ENCODE results near the gene ERICH6B. TPM values are rescaled to one million over a fixed set of nuclear protein-coding genes. Genes with fewer than 3 reads are reported as not detected.
A peak's percentile ranks its signal among the peaks of the same experiment; 100 is the strongest.

The ERICH6B gene
- total and polyA plus RNA-seq, 2 of the 8 experiments (the other 6 are each of a cell fraction or from before 2014, with no cell fraction given), result not detected

- Histone ChIP-seq H2BK15ac (ENCODE audit: low read length) (no peak overlapping the region), H3K79me2 (ENCODE audit: control insufficient read depth in 1 of 2, insufficient read depth in 2 of 2, low read length in 2 of 2) (no peaks in the 10 kb centered on the region), H3K23ac (ENCODE audit: insufficient read length) (no peak overlapping the region), H3K4me3 (ENCODE audit: extremely low read depth in 1 of 4, insufficient read depth in 2 of 4, low read depth in 3 of 4, low read length in 4 of 4) (no peak overlapping the region), H3K27me3 (replicated peaks in 1 of 4; ENCODE audit: control insufficient read depth in 3 of 4, extremely low read depth in 1 of 4, insufficient read depth in 3 of 4, low read length in 3 of 4) (no peaks in the 10 kb centered on the region; a peak in 2 of 7 replicates), H3K9ac (replicated peaks in 1 of 4; ENCODE audit: extremely low read depth in 1 of 4, low read depth in 3 of 4, low read length in 3 of 4) (no peak overlapping the region), H3K9me3 (ENCODE audit: insufficient read depth in 2 of 2, low read depth in 1 of 2, low read length in 1 of 2) (no peaks in the 10 kb centered on the region), H2BK5ac (ENCODE audit: low read depth, low read length) (no peak overlapping the region), H3K36me3 (ENCODE audit: control insufficient read depth in 2 of 4, insufficient read depth in 4 of 4, low read length in 3 of 4) (no peaks in the 10 kb centered on the region), H2BK120ac (replicated peaks; ENCODE audit: low read depth, low read length) (no peak overlapping the region), H3K14ac (ENCODE audit: insufficient read length) (no peak overlapping the region), H3K23me2 (ENCODE audit: low read depth, low read length) (no peaks in the 10 kb centered on the region), H3K18ac (ENCODE audit: extremely low read depth, low read length) (no peak overlapping the region), H4K91ac (replicated peaks; ENCODE audit: insufficient read length, low read length) (no peak overlapping the region), H3K27ac (ENCODE audit: low read depth, low read length) (no peak overlapping the region), H2BK12ac (ENCODE audit: low read depth, low read length) (no peak overlapping the region), H2AK5ac (ENCODE audit: low read depth, low read length) (no peak overlapping the region), H3K4me1 (replicated peaks in 1 of 4; ENCODE audit: control insufficient read depth in 3 of 4, insufficient read depth in 4 of 4, low read length in 3 of 4) (no peaks in the 10 kb centered on the region; a peak in 1 of 7 replicates), H4K5ac (ENCODE audit: insufficient read length, low read depth, low read length) (no peak overlapping the region), H3K56ac (replicated peaks; ENCODE audit: insufficient read length, low read depth, low read length) (no peak overlapping the region), H4K20me1 (replicated peaks in 1 of 2; ENCODE audit: control insufficient read depth in 1 of 2, insufficient read depth in 2 of 2, low read length in 2 of 2) (no peaks in the 10 kb centered on the region), H3K4me2 (ENCODE audit: insufficient read depth in 1 of 2, low read depth in 2 of 2, low read length in 2 of 2) (no peak overlapping the region), H3K79me1 (ENCODE audit: low read depth, low read length) (no peaks in the 10 kb centered on the region; the same call in 1 of the 2 replicates), H2BK20ac (ENCODE audit: low read length) (no peak overlapping the region), H3K4ac (replicated peaks; ENCODE audit: insufficient read length, low read depth, low read length) (no peak overlapping the region), H2AFZ (ENCODE audit: low read length) (no peak overlapping the region), H4K8ac (ENCODE audit: extremely low read depth, insufficient read depth, low read length) (no peak overlapping the region)
- POLR2A ChIA-PET (ENCODE audit: partially characterized antibody), result no interaction called here
- no peak for DNase-seq (ENCODE audit: low read depth in 1 of 2, low spot score in 2 of 2)
- TF ChIP-seq KDM1A (IDR thresholded peaks at IDR 0.05; ENCODE audit: borderline replicate concordance, low read length) (peak; percentile 21; the same call in 1 of the 2 replicates), SP1 (IDR thresholded peaks at IDR 0.05; ENCODE audit: low read depth, low read length) (no peak)
- no peak for FAIRE-seq
- CTCF ChIA-PET (ENCODE audit: partially characterized antibody), result interaction anchor here (0.6 to 0.9 kb wide), 2 partner anchors 26 to 1152 kb away, joined by 3 read pairs; no protein-coding TSS in a partner anchor
- 89% methylated on average over 16 of the region's 16 CpGs; no CpG with 5 or more reads in 1 of the 2 experiments for WGBS, 2 experiments (ENCODE audit: extremely low coverage in 1 of 2, insufficient coverage in 1 of 2, insufficient read length in 1 of 2, insufficient replicate concordance in 2 of 2, low coverage in 1 of 2, low lambda C conversion rate in 2 of 2, missing lambda C conversion rate in 1 of 2)
These were observed 40.3 kb downstream of the ERICH6B start for GRCh38 chr13:45575146-45575829.
